Mucosa of rectum (tissue), 2 donors: ENCODE results near the gene HIGD1C.
"Not testable (repeated sequence)": the region's sequence is repeated elsewhere in the genome, so short reads cannot be mapped to it uniquely, and the experiment has no call there.

Source experiments
- H3K27ac ChIP-seq, 2 donors: one replicate each; pipeline ENCODE4 v1.7.0; 2013; ENCODE audit warnings: inconsistent platforms in 2 of 2, low read depth in 2 of 2, low read length in 2 of 2
- H3K27me3 ChIP-seq, 2 donors: one replicate each; pipeline ENCODE4 v1.7.0; 2013; ENCODE audit warnings: low read length in 2 of 2; ENCODE audit not compliant: control insufficient read depth in 2 of 2, insufficient read depth in 2 of 2
- H3K36me3 ChIP-seq, 2 donors: one replicate each; pipeline ENCODE4 v1.7.0; 2013; ENCODE audit warnings: low read length in 2 of 2; ENCODE audit not compliant: control insufficient read depth in 2 of 2, insufficient read depth in 2 of 2
- H3K4me1 ChIP-seq, 2 donors: one replicate each; pipeline ENCODE4 v1.7.0; 2013; ENCODE audit warnings: low read length in 2 of 2, mild to moderate bottlenecking in 1 of 2; ENCODE audit not compliant: control insufficient read depth in 2 of 2, insufficient read depth in 2 of 2
- H3K4me3 ChIP-seq, 2 donors: one replicate each; pipeline ENCODE4 v1.7.0; 2013; ENCODE audit warnings: low read length in 2 of 2
- H3K9ac ChIP-seq, 2 donors: one replicate each; pipeline ENCODE4 v1.7.0; 2013; ENCODE audit warnings: low read length in 2 of 2, low read depth in 1 of 2, mild to moderate bottlenecking in 1 of 2
- H3K9me3 ChIP-seq, 2 donors: one replicate each; pipeline ENCODE4 v1.7.0; 2013; ENCODE audit warnings: low read length in 2 of 2; ENCODE audit not compliant: control insufficient read depth in 2 of 2
- donor health status: healthy.
- donor health status: Normal muscosa, but diverticular disease.

Gene HIGD1C

DNA sequence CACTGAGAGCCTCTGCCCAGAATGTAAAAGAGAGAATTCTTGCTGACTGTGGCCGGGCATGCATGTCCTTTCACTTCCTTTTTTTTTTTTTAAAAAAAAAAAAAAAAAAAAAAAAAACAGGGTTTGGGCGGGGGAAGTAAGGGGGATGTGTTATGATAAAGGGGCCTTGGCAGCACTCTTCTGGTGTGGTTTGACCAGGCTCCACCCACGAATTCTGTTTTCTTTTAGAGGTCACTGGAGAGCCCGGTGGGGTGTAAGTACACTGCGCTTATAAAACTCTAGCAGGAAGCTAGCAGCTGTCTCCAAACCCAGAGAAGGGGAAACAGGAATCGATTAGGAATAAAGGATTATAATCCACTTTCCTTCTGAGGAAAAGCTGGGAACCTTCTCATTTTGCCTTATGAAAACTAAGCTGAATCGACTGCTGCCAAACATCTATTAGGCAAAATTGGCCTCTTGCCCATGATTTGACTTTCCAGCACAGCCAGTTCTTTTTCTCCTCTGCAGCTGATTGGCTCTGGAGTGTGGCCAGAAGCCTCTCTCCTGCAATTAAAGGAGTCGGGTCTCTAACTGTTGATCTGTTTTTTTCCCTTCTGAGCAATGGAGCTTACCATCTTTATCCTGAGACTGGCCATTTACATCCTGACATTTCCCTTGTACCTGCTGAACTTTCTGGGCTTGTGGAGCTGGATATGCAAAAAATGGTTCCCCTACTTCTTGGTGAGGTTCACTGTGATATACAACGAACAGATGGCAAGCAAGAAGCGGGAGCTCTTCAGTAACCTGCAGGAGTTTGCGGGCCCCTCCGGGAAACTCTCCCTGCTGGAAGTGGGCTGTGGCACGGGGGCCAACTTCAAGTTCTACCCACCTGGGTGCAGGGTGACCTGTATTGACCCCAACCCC lies 27.7 kb upstream of the HIGD1C start:
- H3K27me3 ChIP-seq, result no peaks in the 10 kb centered on the region
- no peaks in the 10 kb centered on the region for H3K36me3 ChIP-seq
- H3K4me3 ChIP-seq, result peak overlapping the region; percentile 91 to 97
- peak overlapping the region; percentile 79 for H3K9ac ChIP-seq
- H3K4me1 ChIP-seq, result peaks cover 9 to 19% of the 10 kb centered on the region in 2 donors
- H3K27ac ChIP-seq, result peak overlapping the region; percentile 86 to 90
- no peaks in the 10 kb centered on the region for H3K9me3 ChIP-seq

DNA sequence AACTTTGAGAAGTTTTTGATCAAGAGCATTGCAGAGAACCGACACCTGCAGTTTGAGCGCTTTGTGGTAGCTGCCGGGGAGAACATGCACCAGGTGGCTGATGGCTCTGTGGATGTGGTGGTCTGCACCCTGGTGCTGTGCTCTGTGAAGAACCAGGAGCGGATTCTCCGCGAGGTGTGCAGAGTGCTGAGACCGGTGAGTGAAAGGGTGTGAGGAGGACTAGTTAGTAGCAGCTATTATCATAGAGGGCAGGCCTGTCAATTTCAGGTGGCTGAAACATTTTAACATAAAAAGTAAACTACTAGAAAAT lies 27.0 kb upstream of the HIGD1C start:
- Histone ChIP-seq H3K4me1 (peaks cover 9 to 19% of the 10 kb centered on the region in 2 donors), H3K9me3 (no peaks in the 10 kb centered on the region), H3K36me3 (no peaks in the 10 kb centered on the region), H3K27me3 (no peaks in the 10 kb centered on the region), H3K4me3 (peak overlapping the region; percentile 91 to 97), H3K27ac (peak overlapping the region; percentile 86 to 90), H3K9ac (peak overlapping the region; percentile 79)

DNA sequence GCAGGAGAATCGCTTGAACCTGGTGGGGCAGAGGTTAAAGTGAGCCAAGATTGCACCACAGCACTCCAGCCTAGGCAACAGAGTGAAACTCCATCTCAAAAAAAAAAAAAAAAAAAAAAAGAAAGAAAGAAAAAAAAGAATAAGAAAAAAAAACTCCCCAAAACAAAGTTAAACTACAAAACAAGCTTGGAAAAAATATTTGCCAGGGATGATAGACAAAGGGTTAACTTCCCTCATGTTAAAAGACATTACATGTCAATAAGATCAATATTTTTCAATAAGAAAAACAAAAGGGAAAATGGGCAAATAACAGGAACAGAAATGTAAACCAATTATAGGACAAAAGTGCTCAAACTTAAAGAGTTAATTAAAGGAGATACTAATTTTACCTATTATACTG lies 26.4 kb upstream of the HIGD1C start:
- Histone ChIP-seq H3K36me3 (no peaks in the 10 kb centered on the region), H3K9me3 (no peaks in the 10 kb centered on the region), H3K27me3 (no peaks in the 10 kb centered on the region), H3K27ac (peak overlapping the region; percentile 86 to 90), H3K4me1 (peaks cover 9 to 19% of the 10 kb centered on the region in 2 donors), H3K9ac (peak overlapping the region; percentile 79), H3K4me3 (peak overlapping the region; percentile 91 to 97)

GRCh38 chr12:50926415-50926814 lies 25.9 kb upstream of the HIGD1C start:
- peak overlapping the region; percentile 43 to 57 for H3K27ac ChIP-seq
- peaks cover 9 to 19% of the 10 kb centered on the region in 2 donors for H3K4me1 ChIP-seq
- no peaks in the 10 kb centered on the region for H3K27me3 ChIP-seq
- peak overlapping the region; percentile 79 for H3K9ac ChIP-seq
- no peaks in the 10 kb centered on the region for H3K36me3 ChIP-seq
- H3K4me3 ChIP-seq, result peak overlapping the region; percentile 91 to 97
- H3K9me3 ChIP-seq, result no peaks in the 10 kb centered on the region

GRCh38 chr12:50926932-50927331 lies 25.4 kb upstream of the HIGD1C start:
- H3K9me3 ChIP-seq, H3K36me3 ChIP-seq, H3K27me3 ChIP-seq: not testable (repeated sequence)
- Histone ChIP-seq H3K27ac (peak overlapping the region; percentile 48 to 57), H3K4me1 (peaks cover 11 to 22% of the 10 kb centered on the region in 2 donors), H3K4me3 (peak overlapping the region; percentile 91 to 97), H3K9ac (peak overlapping the region; percentile 79)

DNA sequence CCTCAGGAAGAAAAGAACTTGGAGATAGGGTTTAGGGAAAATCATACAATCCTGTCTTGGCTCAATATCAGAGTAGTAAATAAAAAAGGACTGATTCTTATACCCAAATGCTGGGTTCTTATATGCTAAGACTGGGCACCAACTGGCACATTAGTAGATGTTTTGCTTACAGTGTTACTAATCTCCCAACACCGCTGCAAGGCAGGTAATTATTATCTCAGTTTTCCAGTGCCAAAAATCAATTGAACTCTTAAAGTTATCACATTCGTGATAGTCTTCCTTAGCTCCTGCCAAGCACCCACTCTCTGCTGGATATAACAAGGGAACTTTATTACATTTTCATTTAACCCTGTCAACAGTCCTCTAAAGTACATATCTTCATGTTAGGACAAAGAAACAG lies 25.0 kb upstream of the HIGD1C start:
- Histone ChIP-seq H3K27me3 (no peaks in the 10 kb centered on the region), H3K27ac (peak overlapping the region; percentile 48 to 57), H3K9ac (peak overlapping the region in 1 of 2 donors; percentile 47), H3K36me3 (peaks cover 0 to 2% of the 10 kb centered on the region in 2 donors), H3K4me1 (peaks cover 11 to 22% of the 10 kb centered on the region in 2 donors), H3K4me3 (peak overlapping the region; percentile 91 to 97), H3K9me3 (no peaks in the 10 kb centered on the region)

- Histone ChIP-seq H3K4me3 (peak overlapping the region; percentile 91 to 97), H3K27ac (peak overlapping the region; percentile 48 to 57), H3K36me3 (peaks cover 0 to 2% of the 10 kb centered on the region in 2 donors), H3K9me3 (no peaks in the 10 kb centered on the region), H3K4me1 (peaks cover 15 to 24% of the 10 kb centered on the region in 2 donors), H3K27me3 (no peaks in the 10 kb centered on the region), H3K9ac (peak overlapping the region in 1 of 2 donors; percentile 47)
Measured at GRCh38 chr12:50927766-50928224, 24.5 kb upstream of the HIGD1C start.

DNA sequence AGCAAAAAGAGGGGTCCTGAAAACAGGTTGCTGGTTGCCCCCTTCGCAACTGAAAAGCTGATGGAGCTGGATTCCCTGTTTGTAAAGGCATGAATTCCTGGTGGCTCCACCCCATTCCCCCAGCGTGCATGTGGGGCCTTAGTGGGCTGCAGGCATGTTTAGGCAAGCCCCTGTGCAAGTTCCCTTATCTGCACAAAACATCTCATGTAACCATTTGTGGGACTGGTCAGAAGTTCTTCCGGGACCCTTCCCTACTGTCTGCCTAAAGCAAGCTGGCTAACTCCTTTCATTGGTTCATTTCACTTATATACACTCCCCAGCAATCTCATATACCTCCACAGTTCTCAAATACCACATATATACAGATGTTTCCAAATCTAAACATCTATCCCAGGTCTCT lies 24.0 kb upstream of the HIGD1C start:
- no peaks in the 10 kb centered on the region for H3K9me3 ChIP-seq
- H3K27me3 ChIP-seq, result no peaks in the 10 kb centered on the region
- no peak overlapping the region for H3K9ac ChIP-seq
- peaks cover 0 to 2% of the 10 kb centered on the region in 2 donors for H3K36me3 ChIP-seq
- H3K4me3 ChIP-seq, result peak overlapping the region; percentile 91 to 97
- peaks cover 21 to 29% of the 10 kb centered on the region in 2 donors for H3K4me1 ChIP-seq
- no peak overlapping the region for H3K27ac ChIP-seq

DNA sequence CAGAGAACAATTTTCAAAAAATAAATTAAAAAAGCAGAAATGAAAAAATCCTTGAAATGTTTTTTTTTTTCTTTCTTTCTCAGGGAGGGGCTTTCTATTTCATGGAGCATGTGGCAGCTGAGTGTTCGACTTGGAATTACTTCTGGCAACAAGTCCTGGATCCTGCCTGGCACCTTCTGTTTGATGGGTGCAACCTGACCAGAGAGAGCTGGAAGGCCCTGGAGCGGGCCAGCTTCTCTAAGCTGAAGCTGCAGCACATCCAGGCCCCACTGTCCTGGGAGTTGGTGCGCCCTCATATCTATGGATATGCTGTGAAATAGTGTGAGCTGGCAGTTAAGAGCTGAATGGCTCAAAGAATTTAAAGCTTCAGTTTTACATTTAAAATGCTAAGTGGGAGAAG lies 22.5 kb upstream of the HIGD1C start:
- no peak overlapping the region for H3K9ac ChIP-seq

DNA sequence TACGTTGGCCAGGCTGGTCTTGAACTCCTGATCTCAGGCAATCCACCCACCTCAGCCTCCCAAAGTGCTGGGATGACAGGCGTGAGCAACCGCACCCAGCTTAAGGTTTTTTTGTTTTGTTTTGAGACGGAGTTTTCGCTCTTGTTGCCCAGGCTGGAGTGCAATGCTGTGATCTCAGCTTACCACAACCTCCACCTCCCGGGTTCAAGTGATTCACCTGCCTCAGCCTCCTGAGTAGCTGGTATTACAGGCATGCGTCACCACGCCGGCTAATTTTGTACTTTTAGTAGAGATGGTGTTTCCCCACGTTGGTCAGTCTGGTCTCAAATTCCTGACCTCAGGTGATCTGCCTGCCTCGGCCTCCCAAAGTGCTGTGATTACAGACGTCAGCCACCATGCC lies 21.9 kb upstream of the HIGD1C start:
- not testable (repeated sequence) for H3K9me3 ChIP-seq, H3K27ac ChIP-seq, H3K36me3 ChIP-seq, H3K4me3 ChIP-seq, H3K9ac ChIP-seq, H3K27me3 ChIP-seq
- peaks cover 26 to 33% of the 10 kb centered on the region in 2 donors for H3K4me1 ChIP-seq

More for the DNA sequence above, 22.5 kb upstream of the HIGD1C start:
- H3K27ac ChIP-seq, result no peak overlapping the region
- no peak overlapping the region for H3K4me3 ChIP-seq
- H3K9me3 ChIP-seq, result no peaks in the 10 kb centered on the region
- no peaks in the 10 kb centered on the region for H3K27me3 ChIP-seq
- peaks cover 25 to 31% of the 10 kb centered on the region in 2 donors for H3K4me1 ChIP-seq
- H3K36me3 ChIP-seq, result peaks cover 0 to 2% of the 10 kb centered on the region in 2 donors
